Measurements from ENCODE around the gene EIF2D. TPM values are rescaled to one million over a fixed set of nuclear protein-coding genes. Genes with fewer than 3 reads are reported as not detected.

EIF2D gene
- total and polyA plus RNA-seq, 9 of the 15 experiments (the other 6 are each of a cell fraction or from before 2014, with no cell fraction given), result 81.1 to 138 (median 93.9) TPM

- no peak for TF ChIP-seq REST (IDR thresholded peaks at IDR 0.05; ENCODE audit: borderline replicate concordance)
- no peak for TF ChIP-seq REST (CRISPR knock-in tag; IDR thresholded peaks at IDR 0.05; ENCODE audit: low read depth)
- no peak for TF ChIP-seq RFX1 (IDR thresholded peaks at IDR 0.05)
- TF ChIP-seq UBTF (IDR thresholded peaks at IDR 0.05; ENCODE audit: borderline replicate concordance in 1 of 2, low read depth in 2 of 2, low read length in 2 of 2), result 0 out of 4 replicates have a peak, but pooled peaks of 1 of the 2 experiments have one; percentile 22
- TF ChIP-seq MAX (CRISPR knock-in tag; IDR thresholded peaks at IDR 0.05), result peak; percentile 50; the same call in 1 of the 2 replicates
- TF ChIP-seq ETS1 (conservative IDR thresholded peaks at IDR 0.05; ENCODE audit: control insufficient read depth, low read depth, low read length), result 0 out of 2 replicates have a peak, but pooled peaks have one; percentile 20
- TF ChIP-seq BCOR (IDR thresholded peaks at IDR 0.05), result peak; percentile 96
Observed at GRCh38 chr1:206582971-206583706, 29.1 kb downstream of the EIF2D start (continued).
